GM12801 (cell line): ENCODE results near the gene PIGL.

Experiments
- TF ChIP-seq, protein P1 (sequence below): IDR thresholded peaks from one replicate; pipeline ENCODE4 v1.5.1; 2011; ENCODE audit warnings: control low read depth; ENCODE audit not compliant: insufficient read length; ENCODE audit errors: extremely low read depth

The PIGL gene

DNA sequence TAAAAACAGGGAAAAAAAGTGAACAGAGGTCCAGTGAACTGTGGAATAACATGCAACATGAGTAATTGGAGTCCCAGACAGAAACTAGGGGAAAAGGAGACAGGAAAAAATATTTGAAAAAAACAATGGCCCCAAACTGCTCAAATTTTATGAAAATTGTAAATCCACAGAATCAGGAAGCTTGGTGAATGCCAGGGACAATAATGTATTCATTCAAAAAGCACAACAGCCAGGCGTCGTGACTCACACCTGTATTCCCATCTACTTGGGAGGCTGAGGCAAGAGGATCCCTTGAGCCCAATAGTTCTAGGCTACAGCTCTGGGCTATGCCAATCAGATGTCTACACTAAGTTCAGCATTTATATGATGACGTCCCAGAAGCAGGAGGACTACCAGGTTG is 25.4 kb upstream of the PIGL start:
- TF ChIP-seq, protein P1, sequence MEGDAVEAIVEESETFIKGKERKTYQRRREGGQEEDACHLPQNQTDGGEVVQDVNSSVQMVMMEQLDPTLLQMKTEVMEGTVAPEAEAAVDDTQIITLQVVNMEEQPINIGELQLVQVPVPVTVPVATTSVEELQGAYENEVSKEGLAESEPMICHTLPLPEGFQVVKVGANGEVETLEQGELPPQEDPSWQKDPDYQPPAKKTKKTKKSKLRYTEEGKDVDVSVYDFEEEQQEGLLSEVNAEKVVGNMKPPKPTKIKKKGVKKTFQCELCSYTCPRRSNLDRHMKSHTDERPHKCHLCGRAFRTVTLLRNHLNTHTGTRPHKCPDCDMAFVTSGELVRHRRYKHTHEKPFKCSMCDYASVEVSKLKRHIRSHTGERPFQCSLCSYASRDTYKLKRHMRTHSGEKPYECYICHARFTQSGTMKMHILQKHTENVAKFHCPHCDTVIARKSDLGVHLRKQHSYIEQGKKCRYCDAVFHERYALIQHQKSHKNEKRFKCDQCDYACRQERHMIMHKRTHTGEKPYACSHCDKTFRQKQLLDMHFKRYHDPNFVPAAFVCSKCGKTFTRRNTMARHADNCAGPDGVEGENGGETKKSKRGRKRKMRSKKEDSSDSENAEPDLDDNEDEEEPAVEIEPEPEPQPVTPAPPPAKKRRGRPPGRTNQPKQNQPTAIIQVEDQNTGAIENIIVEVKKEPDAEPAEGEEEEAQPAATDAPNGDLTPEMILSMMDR, result no peak

DNA sequence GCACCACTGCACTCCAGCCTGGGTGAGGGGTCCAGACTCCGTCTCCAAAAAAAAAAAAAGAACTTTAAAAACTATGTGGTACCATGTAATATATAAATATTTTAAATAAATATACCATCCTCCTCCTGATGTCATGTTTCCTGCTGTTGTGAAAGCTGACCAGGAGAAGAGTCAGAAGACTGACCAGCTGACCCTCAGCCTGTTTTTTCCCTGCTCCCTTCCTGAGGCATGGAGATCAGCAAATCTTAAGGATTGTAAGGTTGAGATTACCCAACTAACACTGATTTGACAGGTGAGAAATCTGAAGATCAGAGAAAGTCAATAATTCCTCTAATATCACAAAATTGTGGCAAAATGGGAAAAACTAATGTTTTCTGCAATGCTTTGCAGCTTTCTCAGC is 19.7 kb upstream of the PIGL start:
- TF ChIP-seq, protein P1, result no peak

DNA sequence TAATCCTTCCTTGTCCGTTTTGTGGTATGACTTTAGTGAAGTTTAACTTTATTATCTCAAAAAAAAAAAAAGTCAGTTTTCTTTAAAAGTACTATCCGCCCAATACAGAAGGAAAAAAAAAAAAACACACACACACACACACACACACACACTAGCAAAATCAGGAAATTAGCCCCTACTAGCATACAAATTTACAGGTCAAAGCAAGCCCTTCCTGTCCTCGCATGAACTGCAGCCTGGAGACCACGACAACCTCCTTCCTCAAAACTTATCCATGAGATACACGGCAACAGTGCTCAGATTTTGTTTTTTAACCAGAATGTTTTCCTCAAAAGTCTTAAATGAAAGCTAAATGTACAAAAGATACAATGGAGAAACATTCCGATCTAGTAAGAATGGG is 17.9 kb upstream of the PIGL start:
- TF ChIP-seq, protein P1, result no peak

DNA sequence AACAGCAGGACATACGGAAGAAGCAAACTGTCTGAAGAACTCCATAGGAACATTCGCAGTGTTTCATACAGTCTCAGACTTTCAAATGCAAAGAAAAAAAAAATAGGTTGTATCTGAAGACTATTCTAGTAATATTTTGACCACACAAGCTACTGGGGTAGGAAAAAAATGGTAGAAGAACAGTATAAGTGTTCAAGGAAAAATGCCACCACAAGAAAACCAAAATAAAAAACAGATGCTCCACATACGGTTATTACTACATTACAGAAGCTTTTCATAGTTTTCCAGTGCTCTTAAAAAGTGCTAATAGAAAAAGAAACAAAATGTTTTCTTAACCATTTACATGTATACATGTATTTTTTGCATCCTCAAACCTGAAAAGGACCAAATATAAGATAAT is 5.4 kb upstream of the PIGL start:
- TF ChIP-seq, protein P1, result no peak

DNA sequence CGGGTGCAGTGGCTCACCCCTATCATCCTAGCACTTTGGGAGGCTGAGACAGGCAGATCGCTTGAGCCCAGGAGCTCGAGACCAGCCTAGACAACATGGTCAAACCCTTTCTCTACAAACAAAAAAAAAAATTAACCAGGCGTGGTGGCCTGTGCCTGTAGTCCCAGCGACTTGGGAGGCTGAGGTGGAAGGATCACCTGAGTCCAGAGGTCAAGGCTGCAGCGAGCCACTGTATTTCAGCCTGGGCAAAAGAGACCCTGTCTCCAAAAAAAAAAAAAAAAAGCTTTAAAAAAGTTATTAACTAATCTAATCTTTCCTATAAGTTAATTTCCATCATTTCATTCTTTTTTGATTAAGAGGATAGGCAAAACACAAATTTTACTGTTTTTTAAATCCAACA is 4.2 kb upstream of the PIGL start:
- TF ChIP-seq, protein P1, result no peak

DNA sequence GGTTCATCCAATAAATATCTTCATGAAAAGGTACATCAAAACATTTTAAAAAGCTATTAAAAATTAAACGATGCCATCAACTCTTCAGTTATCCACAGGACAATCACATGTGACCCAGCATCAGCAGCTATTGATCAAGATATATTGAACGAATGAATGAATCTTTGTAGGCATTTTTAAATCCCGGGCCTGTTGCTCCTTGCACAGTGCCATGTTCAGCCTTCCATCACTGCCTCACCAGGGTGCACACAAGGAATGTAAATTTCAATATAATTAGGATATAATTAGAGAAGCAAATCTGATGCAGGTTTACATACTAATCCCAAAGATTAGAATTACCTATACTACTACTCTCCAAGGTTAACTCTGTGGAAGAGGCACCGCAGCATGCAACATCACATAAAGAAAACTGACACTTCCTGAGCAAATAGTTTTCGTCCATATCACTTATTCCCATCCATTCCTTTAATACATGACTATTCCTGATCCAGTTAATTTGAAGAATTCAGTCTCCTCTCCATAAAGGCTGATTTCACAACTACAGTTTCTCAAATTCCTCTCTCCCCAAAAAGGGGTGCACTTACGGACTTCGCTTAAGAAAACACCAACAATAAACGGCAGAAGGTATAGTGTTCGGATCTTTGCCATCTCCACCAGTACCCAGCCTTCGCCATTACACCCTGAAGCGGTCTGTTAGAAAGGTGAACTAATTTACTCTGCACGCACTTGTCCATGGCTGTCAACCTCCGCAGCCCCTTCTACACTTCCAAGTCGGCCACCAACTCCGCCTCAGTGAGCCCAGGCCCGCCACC is 2.6 kb upstream of the PIGL start:
- TF ChIP-seq, protein P1, result no peak

DNA sequence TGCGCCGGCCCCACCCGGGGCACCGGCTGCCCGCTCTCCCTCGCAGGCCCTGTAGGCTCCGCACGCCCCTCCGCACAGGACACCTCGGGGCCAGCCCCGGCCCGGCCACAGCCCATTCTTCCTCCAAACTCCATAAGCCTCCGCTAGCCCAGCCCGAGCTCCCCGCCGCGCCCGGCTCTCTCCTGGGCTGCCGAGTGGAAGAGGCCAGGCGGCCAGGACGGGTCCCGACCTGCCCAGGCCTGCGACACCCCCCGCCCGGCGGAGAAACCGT is 2.1 kb upstream of the PIGL start:
- TF ChIP-seq, protein P1, result no peak
